GM18520 (cell line): ENCODE data around the gene INSYN2A.

Experiments
- ATAC-seq: cut with Tn5 transposase; IDR thresholded peaks from one replicate; pipeline ENCODE4 v1.9.1; 2021; ENCODE audit not compliant: unreplicated experiment

Gene INSYN2A

DNA sequence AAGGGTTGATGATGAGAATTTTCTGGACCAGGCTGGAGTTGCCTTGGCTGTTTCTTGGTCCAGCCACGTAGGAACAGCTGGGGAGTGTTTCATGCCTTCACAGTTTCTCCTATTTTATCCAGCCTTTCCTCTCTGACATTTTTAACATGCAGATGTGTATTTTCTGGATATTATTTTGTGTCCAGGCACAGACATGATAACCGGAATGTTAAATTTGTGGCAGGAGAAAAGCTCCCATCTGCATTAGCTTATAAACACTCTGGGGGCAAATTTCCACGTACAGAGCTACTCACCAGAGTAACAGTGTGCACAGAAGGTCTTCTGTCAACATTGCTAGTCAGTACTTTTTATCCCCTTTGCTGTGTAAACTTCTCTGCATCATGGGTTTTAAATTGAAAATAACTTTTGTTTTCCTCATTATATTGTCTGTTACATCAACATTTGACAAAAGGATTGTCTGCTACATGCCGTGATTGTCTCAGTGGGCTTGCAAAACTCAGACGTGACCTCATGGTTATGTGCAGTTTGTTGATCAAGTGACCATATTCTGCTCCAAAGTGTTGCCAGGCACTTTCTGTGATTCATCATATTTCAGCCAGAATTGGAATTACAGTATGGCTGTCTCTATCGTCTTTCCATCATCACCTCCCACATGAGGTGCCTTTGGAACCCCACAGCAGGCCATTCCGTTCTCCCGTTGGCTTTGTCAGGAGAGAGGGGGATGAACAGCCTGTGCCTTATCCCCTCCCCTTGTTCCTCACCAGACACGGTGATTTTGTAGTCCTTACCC lies 41.4 kb downstream of the INSYN2A start:
- ATAC-seq, result no peak

- no peak for ATAC-seq
Observed at GRCh38 chr10:127153181-127153580, 43.2 kb downstream of the INSYN2A start.

- no peak for ATAC-seq
Observed at GRCh38 chr10:127151981-127152699, 44.3 kb downstream of the INSYN2A start.

DNA sequence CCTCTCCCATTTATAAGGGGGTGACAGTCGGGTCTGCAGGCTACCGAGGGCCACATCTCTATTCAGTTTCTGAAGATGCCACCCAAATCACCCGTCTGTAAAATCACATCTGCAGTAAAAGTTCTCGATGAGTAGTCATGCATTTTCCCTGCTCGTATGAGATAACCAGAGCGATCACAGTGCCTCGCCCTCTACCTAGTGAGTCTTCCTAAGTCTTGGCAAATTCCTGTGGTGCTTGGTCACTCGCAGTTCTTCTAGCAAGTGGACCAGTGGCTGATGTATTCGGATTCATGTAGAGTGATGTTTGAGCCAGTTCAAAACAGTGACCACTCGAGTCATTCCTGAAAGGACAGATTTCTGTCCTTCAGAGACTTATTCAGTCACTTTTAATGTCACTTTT lies 44.9 kb downstream of the INSYN2A start:
- no peak for ATAC-seq

DNA sequence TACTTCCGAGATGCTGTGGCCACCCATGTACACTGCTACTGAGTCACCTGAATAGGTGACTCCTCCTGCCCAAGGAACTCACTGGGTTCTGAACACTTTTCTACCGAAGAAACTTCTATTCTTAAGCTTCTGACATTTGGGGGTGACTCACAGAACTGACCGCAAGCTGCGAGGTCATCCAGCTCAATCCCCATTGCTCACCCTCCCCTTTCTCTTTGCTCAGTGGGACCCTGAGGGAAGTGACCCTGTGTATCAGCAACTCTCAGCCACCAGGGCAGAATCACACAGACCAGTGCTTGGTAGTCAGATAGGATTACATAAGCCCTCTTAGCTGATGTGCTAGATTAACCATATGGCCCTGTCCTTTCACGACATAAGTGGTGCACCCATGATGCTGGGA lies 46.3 kb downstream of the INSYN2A start:
- ATAC-seq, result no peak

GRCh38 chr10:127149501-127150081 lies 46.8 kb downstream of the INSYN2A start:
- ATAC-seq, result no peak

- ATAC-seq, result no peak
Observed at GRCh38 chr10:127148933-127149220, 47.5 kb downstream of the INSYN2A start.

DNA sequence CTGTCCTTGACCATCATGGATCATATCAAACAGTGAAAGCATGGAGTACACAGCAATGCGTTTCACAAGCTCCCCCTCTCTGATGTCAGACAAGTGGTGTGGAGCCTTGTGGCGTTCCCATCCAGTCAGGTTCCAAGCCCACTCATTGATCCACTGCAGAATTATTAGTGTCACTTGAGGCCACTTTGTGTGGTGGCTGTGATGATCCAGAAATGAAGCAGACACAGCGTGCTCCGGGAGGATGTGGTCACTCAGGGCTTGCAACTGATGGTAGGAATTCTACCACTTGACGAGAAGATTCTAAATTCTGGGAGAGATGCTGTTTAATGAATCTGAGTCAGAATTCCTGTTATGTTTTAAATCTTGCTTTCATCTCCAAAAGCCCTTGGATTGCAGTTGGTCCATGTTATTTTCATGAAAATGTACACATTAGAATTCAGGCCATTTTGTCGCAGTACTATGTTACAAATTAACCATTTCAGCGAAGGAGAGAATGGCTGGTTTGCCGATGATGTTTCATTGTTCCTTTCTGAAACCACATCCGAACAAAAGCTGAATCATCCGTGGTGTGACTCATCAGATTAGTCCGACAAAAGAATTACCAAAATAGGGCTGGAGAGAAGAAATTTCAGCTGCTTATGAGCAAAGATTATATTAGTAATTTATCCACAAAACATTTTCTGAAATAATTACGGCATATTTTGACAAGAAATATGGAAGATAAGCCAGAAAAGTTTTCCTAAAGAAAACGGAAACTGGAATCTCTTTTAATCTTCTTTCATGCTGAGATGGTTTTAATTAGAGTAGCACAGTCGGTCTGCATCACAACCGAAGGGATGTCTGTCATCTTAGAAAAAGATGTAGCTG lies 48.1 kb downstream of the INSYN2A start:
- ATAC-seq, result no peak

DNA sequence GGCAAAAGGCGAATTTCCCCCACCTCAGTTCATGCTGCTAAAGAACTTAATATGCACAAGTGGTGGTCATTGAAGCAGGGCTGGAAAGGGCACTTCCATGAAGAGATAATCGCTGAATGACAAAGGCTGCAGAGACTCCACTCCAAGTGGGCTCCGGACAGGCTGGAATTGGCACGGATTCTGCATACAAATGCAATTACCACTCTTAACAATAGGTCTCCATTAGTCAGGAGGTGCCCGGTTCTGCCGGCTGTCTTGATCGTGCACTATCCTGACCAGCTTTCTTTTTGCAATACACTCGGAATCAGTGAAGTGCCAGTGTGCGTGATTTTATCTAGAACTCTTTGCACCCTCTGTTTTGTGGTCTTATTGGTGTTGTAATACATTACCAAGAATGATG lies 49.7 kb downstream of the INSYN2A start:
- ATAC-seq, result no peak
